ENCODE results near the gene IL11. TPM values are rescaled to one million over a fixed set of nuclear protein-coding genes. Genes with fewer than 3 reads are reported as not detected.

The IL11 gene
- polyA plus RNA-seq, 3 donors, result not detected

DNA sequence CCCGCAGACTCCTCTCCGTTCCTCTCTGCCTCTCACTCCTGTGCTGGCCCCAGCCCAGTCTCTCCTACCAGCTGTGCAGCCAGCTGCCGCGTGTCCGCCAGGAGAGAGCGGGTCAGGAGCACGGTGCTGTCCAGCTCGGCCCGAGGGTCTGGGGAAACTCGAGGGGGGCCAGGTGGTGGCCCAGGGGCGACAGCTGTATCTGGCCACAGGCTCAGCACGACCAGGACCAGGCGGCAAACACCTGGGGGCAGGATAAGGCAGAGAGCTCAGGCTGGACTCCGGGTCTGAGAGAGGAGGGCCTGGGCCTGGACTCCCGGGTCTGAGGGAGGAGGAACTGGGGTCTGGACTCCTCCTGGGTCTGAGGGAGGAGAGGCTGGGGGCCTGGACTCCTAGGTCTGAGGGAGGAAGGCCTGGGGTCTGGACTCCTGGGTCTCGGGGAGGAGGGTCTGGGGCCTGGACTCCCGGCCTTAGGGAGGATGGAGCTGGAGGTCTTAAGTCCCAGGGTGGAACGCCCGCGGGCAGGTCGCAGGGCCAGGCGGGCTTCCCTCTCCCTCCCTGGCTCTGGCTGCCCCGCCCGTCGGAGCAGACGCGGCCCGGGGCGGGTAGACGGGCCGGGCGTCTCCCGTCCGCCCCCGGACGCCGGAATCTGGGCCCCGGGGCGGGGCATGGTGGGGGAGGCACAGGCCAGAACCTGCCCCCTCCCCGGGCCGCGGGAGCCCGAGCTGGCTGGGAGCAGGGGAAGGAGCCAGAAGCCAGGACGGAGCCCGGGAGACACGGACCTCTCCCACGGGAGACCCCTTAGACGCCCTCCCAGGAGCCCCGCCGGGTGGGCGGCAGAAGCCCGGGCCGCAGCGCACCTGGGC lies 1.3 kb downstream of the IL11 start:
- no peak for DNase-seq
- peaks cover 4 to 6% of the 10 kb centered on the region in 2 donors for H3K4me1 ChIP-seq (ENCODE audit: control insufficient read depth in 1 of 2, insufficient read depth in 2 of 2, low read length in 2 of 2)
- peaks cover 32 to 60% of the 10 kb centered on the region in 2 donors for H3K27me3 ChIP-seq (ENCODE audit: control insufficient read depth in 2 of 2, insufficient read depth in 2 of 2, low read length in 2 of 2)
- WGBS (ENCODE audit: insufficient coverage), result 19% methylated on average over 39 of the region's 54 CpGs
- Mint-ChIP-seq H3K4me1 (peaks cover 5% of the 10 kb centered on the region), H3K9me3 (peaks cover 0 to 24% (median 6%) of the 10 kb centered on the region in 7 donors), H3K4me3 (peak overlapping the region in 1 of 2 donors; percentile 75), H3K36me3 (peaks cover 0 to 4% of the 10 kb centered on the region in 2 donors), H3K27ac (no peak overlapping the region), H3K27me3 (ENCODE audit: low read depth in 3 of 3) (peaks cover 51 to 71% (median 66%) of the 10 kb centered on the region in 3 donors)
- no peaks in the 10 kb centered on the region for H4K20me1 ChIP-seq (ENCODE audit: insufficient read depth, low read length)
- no peaks in the 10 kb centered on the region for H3K79me2 ChIP-seq (ENCODE audit: insufficient read depth, low read length)
- H3K27ac ChIP-seq (ENCODE audit: low read depth in 1 of 2, low read length in 2 of 2), result no peak overlapping the region
- H3K4me2 ChIP-seq (replicated peaks; ENCODE audit: extremely low read depth, low read length, poor library complexity, severe bottlenecking), result no peak overlapping the region
- H2AFZ ChIP-seq (ENCODE audit: insufficient read depth, low read depth, low read length, poor library complexity, severe bottlenecking), result no peak overlapping the region
- TF ChIP-seq CTCF (IDR thresholded peaks at IDR 0.05), result no peak
- no peak overlapping the region for H3K4me3 ChIP-seq (replicated peaks in 1 of 3; ENCODE audit: low read depth in 2 of 3, low read length in 3 of 3)
- intact Hi-C loops (cut with micrococcal nuclease), result no loop called here
- H3K9me3 ChIP-seq (replicated peaks in 1 of 2; ENCODE audit: control insufficient read depth in 1 of 2, insufficient read depth in 1 of 2, low read length in 2 of 2), result peaks cover 2 to 8% of the 10 kb centered on the region in 2 donors
- H3K36me3 ChIP-seq (replicated peaks in 1 of 2; ENCODE audit: control insufficient read depth in 1 of 2, insufficient read depth in 2 of 2, low read length in 2 of 2), result no peaks in the 10 kb centered on the region
- no peak overlapping the region for H3K9ac ChIP-seq (ENCODE audit: insufficient read depth, low read length, poor library complexity, severe bottlenecking)

GRCh38 chr19:55368106-55368505 lies 2.2 kb downstream of the IL11 start:
- intact Hi-C loops (cut with micrococcal nuclease), result no loop called here
- Histone ChIP-seq H3K4me1 (ENCODE audit: control insufficient read depth in 1 of 2, insufficient read depth in 2 of 2, low read length in 2 of 2) (peaks cover 4 to 6% of the 10 kb centered on the region in 2 donors), H3K36me3 (replicated peaks in 1 of 2; ENCODE audit: control insufficient read depth in 1 of 2, insufficient read depth in 2 of 2, low read length in 2 of 2) (no peaks in the 10 kb centered on the region), H3K4me2 (replicated peaks; ENCODE audit: extremely low read depth, low read length, poor library complexity, severe bottlenecking) (no peak overlapping the region), H3K79me2 (ENCODE audit: insufficient read depth, low read length) (no peaks in the 10 kb centered on the region), H3K4me3 (replicated peaks in 1 of 3; ENCODE audit: low read depth in 2 of 3, low read length in 3 of 3) (no peak overlapping the region), H3K27ac (ENCODE audit: low read depth in 1 of 2, low read length in 2 of 2) (no peak overlapping the region), H3K9ac (ENCODE audit: insufficient read depth, low read length, poor library complexity, severe bottlenecking) (no peak overlapping the region), H2AFZ (ENCODE audit: insufficient read depth, low read depth, low read length, poor library complexity, severe bottlenecking) (no peak overlapping the region), H4K20me1 (ENCODE audit: insufficient read depth, low read length) (no peaks in the 10 kb centered on the region), H3K27me3 (ENCODE audit: control insufficient read depth in 2 of 2, insufficient read depth in 2 of 2, low read length in 2 of 2) (peaks cover 32 to 51% of the 10 kb centered on the region in 2 donors), H3K9me3 (replicated peaks in 1 of 2; ENCODE audit: control insufficient read depth in 1 of 2, insufficient read depth in 1 of 2, low read length in 2 of 2) (peaks cover 2 to 8% of the 10 kb centered on the region in 2 donors)
- no peak for DNase-seq
- Mint-ChIP-seq H3K27me3 (ENCODE audit: low read depth in 3 of 3) (peaks cover 44 to 65% (median 58%) of the 10 kb centered on the region in 3 donors), H3K4me1 (peaks cover 5% of the 10 kb centered on the region), H3K36me3 (peaks cover 0 to 4% of the 10 kb centered on the region in 2 donors), H3K9me3 (peaks cover 0 to 24% (median 6%) of the 10 kb centered on the region in 7 donors), H3K4me3 (peak overlapping the region in 1 of 2 donors; percentile 75), H3K27ac (no peak overlapping the region)
- no peak for TF ChIP-seq CTCF (IDR thresholded peaks at IDR 0.05)
- WGBS (ENCODE audit: insufficient coverage), result 96% methylated on average over 16 of the region's 16 CpGs
